ENCODE data around the gene FHL3. TPM values are rescaled to one million over a fixed set of nuclear protein-coding genes. Genes with fewer than 3 reads are reported as not detected.

FHL3 gene
- 9.6 to 12.4 TPM (median 10.2 TPM) in 5 replicates for total RNA-seq (2022; extraction: Qiagen RNA extraction)

GRCh38 chr1:38005195-38006007 lies at the start of gene FHL3:
TSS of gene FHL3 (minus strand) at chr1:38005514. CDS start at chr1:37999412, 6,102 bp downstream.

GRCh38 chr1:38046333-38046883 lies 41.1 kb upstream of the FHL3 start, which contains the start of gene POU3F1:
TSS of gene POU3F1 (minus strand) at chr1:38046793. CDS start at chr1:38046743, 50 bp downstream.

GRCh38 chr1:38012363-38013226 lies 7.3 kb upstream of the FHL3 start, which contains the start of gene UTP11:
TSS of gene UTP11 (plus strand) at chr1:38012734. CDS start at chr1:38012803, 69 bp downstream.

Other genes starting within 250 kb of the FHL3 start
- gene EPHA10, start 240.4 kb downstream of the FHL3 start, total RNA-seq (2022; extraction: Qiagen RNA extraction): 0.98 to 2.3 TPM (median 1.2 TPM) in 5 replicates
- gene MANEAL, start 211.7 kb downstream of the FHL3 start, total RNA-seq (2022; extraction: Qiagen RNA extraction): 20.6 to 26.6 TPM (median 26.3 TPM) in 5 replicates
- 35.9 to 53.8 TPM (median 48.8 TPM) in 5 replicates for gene C1orf122, start 197.7 kb downstream of the FHL3 start, total RNA-seq (2022; extraction: Qiagen RNA extraction)
- gene YRDC, start 197.3 kb downstream of the FHL3 start, total RNA-seq (2022; extraction: Qiagen RNA extraction): 12.4 to 16.3 TPM (median 14.8 TPM) in 5 replicates
- gene MTF1, start 145.9 kb downstream of the FHL3 start, total RNA-seq (2022; extraction: Qiagen RNA extraction): 4.2 to 6.5 TPM (median 5.8 TPM) in 5 replicates
- 4.3 to 5.4 TPM (median 4.6 TPM) in 5 replicates for gene INPP5B, start 58.5 kb downstream of the FHL3 start, total RNA-seq (2022; extraction: Qiagen RNA extraction)
- 51.7 to 86.5 TPM (median 58.0 TPM) in 5 replicates for gene SF3A3, start 15.5 kb downstream of the FHL3 start, total RNA-seq (2022; extraction: Qiagen RNA extraction)
- gene UTP11, start 7.2 kb upstream of the FHL3 start, total RNA-seq (2022; extraction: Qiagen RNA extraction): 45.4 to 62.0 TPM (median 51.5 TPM) in 5 replicates
- gene POU3F1, start 41.3 kb upstream of the FHL3 start, total RNA-seq (2022; extraction: Qiagen RNA extraction): 0.05 TPM in 2 of 5 replicates, not detected in the others

Data from A549 treated with dexamethasone at 1 μM for 4 hours (cell line).